Astrocyte (in vitro differentiated cells and primary cell): Measurements from ENCODE around the gene FST. TPM values are rescaled to one million over a fixed set of nuclear protein-coding genes. Genes with fewer than 3 reads are reported as not detected.

Experiments
- DNase-seq: peaks from one replicate; pipeline ENCODE4 v3.0.0-alpha.2; 2010; ENCODE audit warnings: low read depth
- FAIRE-seq: peaks from 2 replicates; lab custom pipeline; 2011; peaks lifted over from hg19 to GRCh38; lab: Jason Lieb, UNC
- H2AFZ ChIP-seq: 2 replicates; pipeline ENCODE4 v1.6.0; 2012; ENCODE audit warnings: low read depth, low read length, inconsistent platforms
- H3K27ac ChIP-seq: 2 replicates; pipeline ENCODE4 v1.5.1; 2011; ENCODE audit warnings: low read depth, low read length, inconsistent platforms
- H3K27me3 ChIP-seq: 2 replicates; pipeline ENCODE4 v1.6.0; 2011; ENCODE audit warnings: low read length, inconsistent platforms; ENCODE audit not compliant: insufficient read depth
- H3K36me3 ChIP-seq: 2 replicates; pipeline ENCODE4 v1.5.1; 2011; ENCODE audit warnings: low read length, inconsistent platforms; ENCODE audit not compliant: insufficient read depth
- H3K4me1 ChIP-seq: 2 replicates; pipeline ENCODE4 v1.5.1; 2011; ENCODE audit warnings: low read length, inconsistent platforms; ENCODE audit not compliant: insufficient read depth
- H3K4me2 ChIP-seq: 2 replicates; pipeline ENCODE4 v1.6.0; 2012; ENCODE audit warnings: low read length, inconsistent platforms
- H3K4me3 ChIP-seq: 2 replicates; pipeline ENCODE4 v1.5.1; 2011; ENCODE audit warnings: low read depth, mild to moderate bottlenecking, low read length, inconsistent platforms; ENCODE audit not compliant: insufficient read depth
- H3K79me2 ChIP-seq: 2 replicates; pipeline ENCODE4 v1.6.0; 2012; ENCODE audit warnings: mild to moderate bottlenecking, low read length, inconsistent platforms; ENCODE audit not compliant: insufficient read depth
- H3K9ac ChIP-seq: 2 replicates; pipeline ENCODE4 v1.6.0; 2012; ENCODE audit warnings: mild to moderate bottlenecking, low read length, inconsistent platforms
- H3K9me3 ChIP-seq: 2 replicates; pipeline ENCODE4 v1.5.1; 2012; ENCODE audit warnings: low read depth, mild to moderate bottlenecking, low read length, inconsistent platforms; ENCODE audit not compliant: insufficient read depth
- H4K20me1 ChIP-seq: 2 replicates; pipeline ENCODE4 v1.6.0; 2012; ENCODE audit warnings: low read length, inconsistent platforms; ENCODE audit not compliant: insufficient read depth
- H3K27ac Mint-ChIP-seq: one replicate; pipeline ENCODE4 v1.8.0; 2021; ENCODE audit warnings: mild to moderate bottlenecking, mixed read lengths; ENCODE audit not compliant: unreplicated experiment
- H3K27me3 Mint-ChIP-seq: one replicate; pipeline ENCODE4 v1.8.0; 2021; ENCODE audit warnings: low read depth, mixed read lengths; ENCODE audit not compliant: unreplicated experiment
- H3K36me3 Mint-ChIP-seq: one replicate; pipeline ENCODE4 v1.8.0; 2021; ENCODE audit warnings: low read depth, mixed read lengths; ENCODE audit not compliant: unreplicated experiment
- H3K4me1 Mint-ChIP-seq: one replicate; pipeline ENCODE4 v1.8.0; 2021; ENCODE audit warnings: low read depth, mixed read lengths; ENCODE audit not compliant: unreplicated experiment
- H3K4me3 Mint-ChIP-seq: one replicate; pipeline ENCODE4 v1.8.0; 2021; ENCODE audit warnings: mild to moderate bottlenecking, moderate library complexity, mixed read lengths; ENCODE audit not compliant: unreplicated experiment
- H3K9me3 Mint-ChIP-seq: one replicate; pipeline ENCODE4 v1.8.0; 2021; ENCODE audit warnings: mild to moderate bottlenecking, mixed read lengths; ENCODE audit not compliant: unreplicated experiment
- CTCF ChIP-seq: IDR thresholded peaks from 2 replicates; pipeline ENCODE4 v1.5.1; 2011; ENCODE audit warnings: low read depth, mild to moderate bottlenecking, inconsistent platforms, low read length, moderate library complexity; ENCODE audit not compliant: insufficient read depth
- EZH2 ChIP-seq: IDR thresholded peaks from 2 replicates; pipeline ENCODE4 v1.6.1; 2012; ENCODE audit warnings: mild to moderate bottlenecking, low read length, inconsistent platforms; ENCODE audit not compliant: insufficient read depth
- total RNA-seq: library from RNA; stranded (reverse); gene quantifications from 2 replicates; pipeline ENCODE4 v1.2.1, GENCODE V29; 2021

FST gene
- total RNA-seq, 1 donor from 2014 or later = 57.1 TPM

GRCh38 chr5:53520813-53521212, 40.4 kb downstream of the FST start:
- Histone ChIP-seq H3K4me2 (no peak overlapping the region), H3K4me1 (no peaks in the 10 kb centered on the region), H3K79me2 (no peaks in the 10 kb centered on the region), H3K27me3 (no peaks in the 10 kb centered on the region), H3K9ac (no peak overlapping the region), H3K9me3 (no peaks in the 10 kb centered on the region), H3K36me3 (no peaks in the 10 kb centered on the region), H4K20me1 (no peaks in the 10 kb centered on the region), H2AFZ (no peak overlapping the region), H3K4me3 (no peak overlapping the region), H3K27ac (no peak overlapping the region)
- FAIRE-seq = no peak
- Mint-ChIP-seq H3K36me3 (no peaks in the 10 kb centered on the region), H3K4me1 (no peaks in the 10 kb centered on the region), H3K27me3 (peaks cover 2% of the 10 kb centered on the region), H3K27ac (no peak overlapping the region), H3K4me3 (no peak overlapping the region), H3K9me3 (peaks cover 3% of the 10 kb centered on the region)
- no peak for DNase-seq
- TF ChIP-seq EZH2 (no peak), CTCF (no peak)

Other genes with a start within 250 kb of the FST start
- gene NDUFS4, start 80.0 kb downstream of the FST start, total RNA-seq = 82.2 and 92.4 TPM in 2 replicates